ENCODE results near the gene CELSR1.

The CELSR1 gene

GRCh38 chr22:46430961-46431838, 106.2 kb downstream of the CELSR1 start:
- in situ Hi-C loops (cut with MboI; ENCODE audit: low sequenced_read_pairs, unreplicated experiment): no loop called here
- no peak for TF ChIP-seq CTCF (IDR thresholded peaks at IDR 0.05; ENCODE audit: borderline replicate concordance, control extremely low read depth, extremely low read depth, insufficient read depth, missing control alignments)
- no peak for DNase-seq (ENCODE audit: low spot score)

GRCh38 chr22:46429325-46429853, 108.0 kb downstream of the CELSR1 start:
- in situ Hi-C loops (cut with MboI; ENCODE audit: low sequenced_read_pairs, unreplicated experiment): no loop called here
- no peak for DNase-seq (ENCODE audit: low spot score)
- TF ChIP-seq CTCF (IDR thresholded peaks at IDR 0.05; ENCODE audit: borderline replicate concordance, control extremely low read depth, extremely low read depth, insufficient read depth, missing control alignments): no peak

- TF ChIP-seq CTCF (IDR thresholded peaks at IDR 0.05; ENCODE audit: borderline replicate concordance, control extremely low read depth, extremely low read depth, insufficient read depth, missing control alignments): no peak
Observed at GRCh38 chr22:46428602-46429324, 108.7 kb downstream of the CELSR1 start.

GRCh38 chr22:46428171-46428570, 109.2 kb downstream of the CELSR1 start:
- in situ Hi-C loops (cut with MboI; ENCODE audit: low sequenced_read_pairs, unreplicated experiment): no loop called here
- no peak for DNase-seq (ENCODE audit: low spot score)
- TF ChIP-seq CTCF (IDR thresholded peaks at IDR 0.05; ENCODE audit: borderline replicate concordance, control extremely low read depth, extremely low read depth, insufficient read depth, missing control alignments): no peak

More at GRCh38 chr22:46428602-46429324, 108.7 kb downstream of the CELSR1 start:
- in situ Hi-C loops (cut with MboI; ENCODE audit: low sequenced_read_pairs, unreplicated experiment): no loop called here
- DNase-seq (ENCODE audit: low spot score): no peak

GRCh38 chr22:46425016-46425415, 112.4 kb downstream of the CELSR1 start:
- no peak for TF ChIP-seq CTCF (IDR thresholded peaks at IDR 0.05; ENCODE audit: borderline replicate concordance, control extremely low read depth, extremely low read depth, insufficient read depth, missing control alignments)
- no peak for DNase-seq (ENCODE audit: low spot score)
- in situ Hi-C loops (cut with MboI; ENCODE audit: low sequenced_read_pairs, unreplicated experiment): no loop called here

- in situ Hi-C loops (cut with MboI; ENCODE audit: low sequenced_read_pairs, unreplicated experiment): no loop called here
- no peak for TF ChIP-seq CTCF (IDR thresholded peaks at IDR 0.05; ENCODE audit: borderline replicate concordance, control extremely low read depth, extremely low read depth, insufficient read depth, missing control alignments)
- DNase-seq (ENCODE audit: low spot score): no peak
Observed at GRCh38 chr22:46424496-46424895, 112.9 kb downstream of the CELSR1 start.
